ENCODE results near the gene GYPB.
"Not testable (repeated sequence)": the region's sequence is repeated elsewhere in the genome, so short reads cannot be mapped to it uniquely, and the experiment has no call there.

GRCh38 chr4:143950967-143951366, 68.2 kb downstream of the GYPB start:
- TF ChIP-seq EZH2phosphoT487 (IDR thresholded peaks at IDR 0.05; ENCODE audit: insufficient read depth, low read depth); EZH2 (IDR thresholded peaks at IDR 0.05; ENCODE audit: insufficient read depth, poor library complexity, severe bottlenecking): not testable (repeated sequence)

Data from GM23248 (cell line).